Frontal cortex (tissue), 4 donors: ENCODE measurements around the gene TPM1. TPM values are rescaled to one million over a fixed set of nuclear protein-coding genes. Genes with fewer than 3 reads are reported as not detected.
"Not testable (repeated sequence)": the region's sequence is repeated elsewhere in the genome, so short reads cannot be mapped to it uniquely, and the experiment has no call there.

Experiments
- DNase-seq, 2 donors: peaks; one replicate each; pipeline ENCODE4 v3.0.0; 2012; ENCODE audit warnings: low spot score in 2 of 2
- FAIRE-seq: peaks from 2 replicates; lab custom pipeline; 2012; peaks lifted over from hg19 to GRCh38; lab: Jason Lieb, UNC
- total RNA-seq: library from RNA; depleted of rRNA; stranded (reverse); fragments of >200 nt; gene quantifications from one replicate; pipeline ENCODE4 v1.2.3, GENCODE V29; 2014
- donor health status: control.
- donor health status: control.
- donor health status: control.

Gene TPM1
- 88.5 TPM for total RNA-seq

DNA sequence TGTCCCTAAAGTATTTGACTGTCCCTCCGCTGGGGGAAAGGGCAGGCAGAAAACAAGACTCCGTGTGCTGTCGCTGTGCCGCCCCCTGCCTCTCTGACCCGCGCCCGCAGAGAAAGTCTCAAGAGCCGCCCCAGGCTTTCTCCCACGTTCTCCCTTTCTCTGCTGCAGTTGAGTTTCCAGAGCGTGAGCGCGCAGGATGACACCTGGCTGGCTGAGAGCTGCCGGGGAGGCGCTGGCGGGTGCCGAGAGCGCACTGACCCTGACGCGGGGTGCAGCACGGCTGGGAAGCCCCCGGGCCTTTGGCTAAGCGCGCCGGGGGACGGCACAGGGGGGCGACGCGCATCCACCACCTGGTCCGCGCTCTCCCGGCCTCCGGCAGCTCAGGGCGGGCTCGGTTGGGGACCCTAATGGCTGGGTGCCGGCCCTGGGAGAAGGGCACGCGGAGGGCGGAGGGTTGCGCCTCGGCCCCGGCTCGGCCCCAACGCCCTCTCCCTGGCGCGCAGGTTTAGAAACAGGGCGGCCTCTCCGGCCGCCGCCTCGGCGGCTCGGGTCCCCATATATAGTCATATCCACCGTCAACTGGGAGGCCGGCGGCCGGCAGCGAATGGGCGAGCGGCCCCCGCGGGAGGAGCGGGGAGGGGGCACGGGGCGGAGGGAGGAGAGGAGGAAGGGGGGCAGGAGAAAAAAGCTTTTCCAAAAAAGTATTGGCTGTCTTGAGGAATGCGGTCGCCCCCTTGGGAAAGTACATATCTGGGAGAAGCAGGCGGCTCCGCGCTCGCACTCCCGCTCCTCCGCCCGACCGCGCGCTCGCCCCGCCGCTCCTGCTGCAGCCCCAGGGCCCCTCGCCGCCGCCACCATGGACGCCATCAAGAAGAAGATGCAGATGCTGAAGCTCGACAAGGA is at the start of gene TPM1:
Gene TPM1 (plus strand): TSS at position 774 of the 903 bp plus-strand sequence. CDS start 83 bp downstream, at position 857.
- FAIRE-seq = no peak

DNA sequence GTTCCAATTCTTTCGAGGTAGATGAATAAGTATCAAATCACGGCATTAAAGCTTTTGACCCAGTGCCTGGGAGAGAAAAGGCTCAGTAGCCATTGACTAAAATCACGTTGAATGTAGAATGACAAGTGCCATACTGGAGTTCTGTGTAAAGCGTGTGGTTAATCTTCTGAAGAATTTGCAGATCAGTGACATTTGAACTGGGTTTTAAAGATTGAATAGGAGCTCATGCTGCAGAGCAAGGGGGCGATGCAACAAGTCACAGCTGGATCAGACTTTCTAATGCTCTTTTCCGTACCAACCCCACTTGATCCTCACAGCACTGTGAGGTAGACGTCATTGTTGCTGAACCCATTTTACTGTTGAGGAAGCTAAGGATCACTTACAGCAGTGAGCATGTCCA is 49.5 kb upstream of the TPM1 start:
- FAIRE-seq (no peak), DNase-seq (no peak)

More for the DNA sequence above, at the start of gene TPM1:
- DNase-seq = peak; percentile 69 to 77

DNA sequence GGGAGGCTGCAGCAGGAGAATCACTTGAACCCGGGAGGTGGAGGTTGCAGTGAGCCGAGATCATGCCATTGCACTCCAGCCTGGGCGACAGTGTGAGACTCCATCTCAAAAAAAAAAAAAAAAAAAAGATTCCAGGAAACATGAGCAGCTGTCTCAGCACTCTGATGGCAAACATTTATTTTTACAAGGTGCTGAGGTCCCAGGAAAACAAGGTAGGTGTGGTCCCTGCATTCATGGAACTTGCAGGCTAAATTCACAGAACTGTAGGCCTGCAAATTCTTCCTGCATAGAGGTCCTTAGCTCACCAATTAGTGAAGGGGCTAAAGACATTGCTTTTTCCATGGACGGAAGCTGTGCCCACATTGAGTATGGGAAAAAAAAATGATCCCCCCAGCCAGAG is 48.9 kb upstream of the TPM1 start:
- FAIRE-seq, DNase-seq: not testable (repeated sequence)

DNA sequence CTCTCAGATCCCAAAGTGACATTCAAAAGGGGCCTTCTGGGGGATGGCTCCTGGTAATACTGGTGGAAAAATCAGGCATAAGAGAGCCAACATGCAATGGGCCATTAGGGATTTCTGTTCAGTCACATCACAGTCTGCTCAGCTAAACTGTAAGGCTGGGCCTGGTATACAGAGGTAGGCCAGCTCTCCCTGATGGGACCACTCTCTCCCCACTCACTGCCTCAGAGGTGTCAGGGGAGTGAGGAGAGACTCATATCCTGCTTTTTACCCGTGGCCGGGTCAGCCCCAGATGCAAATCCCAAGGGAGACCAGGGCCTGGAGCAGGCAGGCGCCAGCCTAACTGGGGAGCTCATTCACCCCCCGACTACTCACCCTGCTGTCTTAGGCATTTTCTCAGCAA is 48.1 kb upstream of the TPM1 start:
- DNase-seq (no peak), FAIRE-seq (no peak)

DNA sequence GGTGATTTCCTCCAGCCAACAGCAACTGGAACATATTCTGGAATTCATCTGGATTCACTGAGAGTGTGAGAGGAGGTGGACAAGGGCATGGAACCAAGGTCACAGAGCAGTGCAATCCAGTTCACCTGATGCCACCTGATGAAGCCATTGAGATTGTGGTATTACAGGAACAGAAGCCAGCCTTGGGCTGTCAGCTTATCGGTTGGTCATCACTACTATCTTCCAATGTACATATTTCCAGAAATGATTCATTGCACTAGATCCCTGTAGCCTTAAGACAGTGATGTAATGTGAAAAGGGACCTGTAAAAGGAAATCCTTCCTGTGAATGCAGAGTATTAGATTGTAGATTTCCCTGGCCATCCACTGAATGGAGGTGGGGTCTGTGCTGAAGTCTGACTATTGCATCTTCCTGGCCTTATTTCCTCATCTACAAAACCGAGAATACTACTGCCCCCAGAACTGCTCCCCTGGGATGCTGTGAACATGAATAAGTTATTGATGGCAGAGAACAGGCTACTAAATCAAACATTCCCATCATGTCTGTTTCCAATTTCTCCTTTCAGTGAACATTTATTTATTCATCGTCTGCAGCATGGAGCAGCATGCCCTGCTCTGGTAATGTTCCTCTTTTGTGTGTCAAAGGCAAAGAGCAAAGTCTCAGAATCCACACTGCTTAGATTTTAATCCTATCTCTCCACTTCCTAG is 47.4 kb upstream of the TPM1 start:
- DNase-seq (no peak), FAIRE-seq (no peak)

DNA sequence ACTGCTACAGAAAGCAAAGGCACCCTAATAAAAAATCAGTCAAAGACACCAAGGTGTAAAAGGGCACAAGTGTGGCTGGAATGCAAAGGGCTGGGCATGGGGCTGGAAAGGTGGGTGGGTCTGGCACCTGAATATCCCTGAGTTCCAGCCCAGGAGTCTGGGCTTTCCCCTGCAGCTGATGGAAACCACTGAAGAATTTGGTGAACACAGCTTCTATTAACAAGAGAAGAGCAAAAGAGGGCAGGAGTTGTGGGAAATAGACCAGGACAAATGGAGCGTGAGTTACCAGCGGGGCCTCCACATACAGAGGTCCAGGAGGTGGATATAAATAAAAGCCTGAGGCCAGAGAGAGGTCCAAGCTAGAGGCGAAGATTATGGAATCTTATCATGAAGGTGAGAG is 45.1 kb upstream of the TPM1 start:
- DNase-seq = no peak
- no peak for FAIRE-seq

DNA sequence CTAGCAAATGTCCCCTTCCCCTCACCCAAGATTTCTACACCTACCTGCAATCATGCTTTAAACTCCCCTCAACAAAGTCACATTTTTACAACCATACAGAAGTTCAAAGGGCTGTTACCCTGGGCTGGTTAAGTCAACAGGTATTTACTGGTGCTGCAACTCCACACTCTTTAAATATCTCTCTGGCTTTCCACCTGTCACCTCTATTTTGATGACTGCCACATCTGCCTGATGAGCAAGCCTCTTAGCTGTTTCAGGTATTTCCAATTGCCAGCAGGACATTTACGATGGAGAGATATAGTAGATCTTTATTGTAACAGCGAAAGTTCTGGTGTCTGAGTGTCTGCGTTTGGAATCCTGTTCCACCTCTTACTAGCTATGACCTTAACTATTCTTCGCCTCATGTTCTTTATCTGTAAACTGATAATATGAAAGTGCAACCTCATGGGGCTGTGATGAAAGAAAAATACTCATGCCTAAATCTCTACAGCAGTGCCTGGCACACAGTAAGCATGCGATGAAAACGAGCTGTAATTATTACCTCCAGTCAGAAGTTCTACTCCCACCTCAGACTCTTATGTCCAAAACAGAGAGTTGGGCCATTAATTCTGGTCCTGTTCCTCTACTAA is 44.2 kb upstream of the TPM1 start:
- DNase-seq (no peak), FAIRE-seq (no peak)

DNA sequence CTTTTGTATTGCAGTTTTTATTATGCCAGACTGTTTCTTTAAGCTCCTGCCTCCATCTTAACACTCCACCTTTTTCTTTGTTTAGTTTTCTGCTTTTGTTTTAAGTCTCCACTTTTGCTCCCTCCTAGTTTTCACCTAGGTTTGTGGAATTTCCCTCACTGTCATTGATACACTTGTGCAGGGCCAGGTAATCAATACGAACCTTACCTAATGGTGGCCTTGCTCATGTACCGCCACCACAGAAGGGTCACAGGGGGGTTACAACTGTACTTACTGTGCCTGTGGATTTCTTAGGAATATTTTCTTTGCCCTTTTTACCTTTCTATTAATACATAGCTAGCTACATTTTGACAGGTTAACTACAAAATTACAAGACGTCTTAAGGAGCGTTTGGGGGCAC is 43.4 kb upstream of the TPM1 start:
- FAIRE-seq = no peak
- no peak for DNase-seq

DNA sequence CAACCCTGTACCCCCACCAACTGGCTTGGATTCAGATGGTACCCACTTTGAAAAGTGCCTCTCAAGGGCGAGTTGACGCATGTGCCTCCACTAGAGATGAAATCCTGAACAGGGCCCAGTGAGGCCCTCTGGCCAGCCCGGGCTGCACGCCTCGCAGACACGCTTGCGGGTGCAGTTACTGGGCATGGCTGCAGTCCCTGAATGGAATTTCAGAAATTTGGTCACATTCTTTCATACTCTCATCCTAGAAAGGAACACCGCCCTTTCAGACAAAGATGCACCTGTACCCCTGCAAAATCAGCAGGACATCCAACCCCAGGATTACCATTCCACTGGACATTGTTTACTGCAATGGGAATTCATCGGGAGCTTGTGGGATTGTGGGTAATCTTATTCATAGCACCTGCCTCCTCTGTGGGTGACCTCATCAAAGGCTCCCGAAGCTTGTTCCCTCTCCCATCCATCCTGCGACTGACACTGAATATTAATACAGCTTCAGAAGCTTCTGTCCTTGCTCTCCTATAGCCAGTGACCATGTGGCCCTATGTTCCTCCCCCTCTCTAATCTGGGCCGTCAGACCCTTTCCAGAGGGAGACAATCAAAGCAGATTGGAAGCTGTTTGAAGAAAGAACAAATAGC is 42.5 kb upstream of the TPM1 start:
- FAIRE-seq = no peak
- DNase-seq = no peak

DNA sequence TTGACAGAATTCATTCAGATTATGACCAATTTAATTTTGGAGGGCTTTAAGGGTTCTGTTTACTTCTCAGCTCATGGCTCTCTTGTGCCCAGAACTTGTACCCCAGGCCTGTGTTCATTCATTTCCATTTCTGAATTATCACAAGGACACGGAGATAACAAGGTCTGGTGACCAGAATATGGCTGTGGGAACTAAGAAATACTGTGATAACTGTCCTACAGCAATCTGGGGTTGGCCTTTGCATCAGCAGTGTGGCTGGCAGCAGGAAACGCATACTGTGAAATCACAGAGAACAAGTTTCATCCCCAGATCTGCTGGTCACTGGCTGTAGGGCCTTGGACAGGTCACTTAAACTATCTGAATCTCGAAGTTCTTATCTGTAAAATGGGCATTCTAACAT is 41.8 kb upstream of the TPM1 start:
- FAIRE-seq (no peak), DNase-seq (no peak)

DNA sequence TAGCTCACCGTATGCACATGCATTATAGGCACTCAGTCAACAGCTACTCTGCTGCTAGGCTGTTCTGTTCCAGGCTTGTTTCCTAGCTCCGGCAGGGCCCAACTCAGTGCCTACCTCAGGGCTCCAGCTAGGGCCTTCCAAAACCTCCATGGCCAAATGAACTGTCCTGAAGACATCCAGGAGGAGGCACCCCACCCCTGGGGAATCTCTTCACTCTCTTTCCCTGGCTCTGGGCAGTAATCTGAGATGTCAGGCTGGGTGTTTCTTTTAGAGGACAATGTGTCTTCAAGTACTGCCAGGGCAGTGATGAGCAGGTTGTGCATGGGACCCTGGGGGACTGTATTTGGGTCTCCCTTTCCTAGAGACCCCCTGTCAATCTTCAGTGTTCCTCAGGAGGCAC is 38.3 kb upstream of the TPM1 start:
- DNase-seq (no peak), FAIRE-seq (no peak)

DNA sequence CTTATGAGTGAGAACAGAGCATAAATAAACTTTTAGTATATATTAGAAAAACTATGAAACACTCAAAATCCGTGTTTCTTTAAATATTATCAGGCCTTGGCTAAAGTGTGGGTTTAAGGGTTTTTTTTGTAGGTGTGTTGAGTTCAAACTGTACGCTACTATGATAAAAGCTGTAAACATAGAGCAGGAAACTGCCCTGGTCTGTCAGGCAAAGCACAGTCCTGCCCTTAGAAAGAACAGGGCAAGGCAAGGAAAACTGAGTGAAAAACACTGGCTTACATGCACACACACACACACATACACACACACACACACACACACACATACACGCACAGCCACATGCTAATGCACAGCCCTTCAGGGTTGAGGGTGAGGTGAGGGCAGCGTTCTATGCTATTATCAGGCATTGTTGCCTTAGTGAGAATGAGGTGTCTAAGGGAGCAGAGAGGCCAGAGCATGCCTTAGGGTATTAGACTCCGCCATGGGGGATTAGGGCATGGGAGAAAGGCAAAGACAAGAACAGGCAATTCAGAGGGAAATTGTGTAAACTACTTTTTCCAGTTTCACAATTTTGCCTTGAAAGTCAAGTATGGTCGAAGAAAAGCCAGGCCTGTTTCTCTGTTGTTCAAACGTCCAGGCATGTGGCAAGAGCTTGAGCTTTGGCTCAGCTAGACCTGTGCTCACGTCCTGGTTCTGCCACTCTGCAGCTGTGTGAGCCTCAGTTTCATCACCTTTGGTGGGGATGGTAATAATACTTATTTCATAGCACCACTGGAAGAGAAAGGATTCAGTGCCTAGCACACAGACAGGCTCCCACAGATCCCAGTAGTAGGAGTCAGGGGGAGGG is 36.3 kb upstream of the TPM1 start:
- DNase-seq (no peak), FAIRE-seq (no peak)

DNA sequence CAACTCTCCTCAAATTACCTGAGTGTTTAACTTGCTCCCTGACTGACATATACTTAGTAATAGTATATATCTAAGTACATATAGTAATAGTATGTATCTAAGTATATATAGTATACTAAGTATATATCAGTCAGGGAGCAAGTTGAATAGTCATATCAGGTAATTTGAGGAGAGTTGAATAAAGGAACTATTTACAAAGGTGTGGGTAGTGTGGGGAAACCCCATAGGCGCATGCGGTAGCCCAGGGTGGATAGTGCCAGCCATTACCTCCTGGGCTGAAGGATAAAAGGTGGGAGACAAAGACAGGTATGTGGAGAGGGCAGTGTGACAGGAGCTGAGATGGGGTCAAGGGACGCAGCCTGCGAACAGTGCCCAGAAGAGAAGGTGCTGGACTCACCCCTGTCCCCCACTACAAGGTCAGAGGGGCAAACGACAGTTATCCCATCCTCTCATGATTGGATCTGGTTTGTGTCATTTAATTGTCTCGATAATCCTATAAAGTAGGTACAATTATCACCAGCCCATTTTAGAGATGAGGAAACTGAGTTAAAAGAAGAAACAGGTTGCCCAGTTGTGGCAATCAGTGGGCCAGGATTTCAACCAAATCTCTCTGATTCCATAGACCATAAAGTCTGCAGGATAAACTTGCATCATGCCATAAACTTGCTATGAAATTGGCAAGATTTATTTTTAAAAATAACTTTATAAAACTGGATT is 34.1 kb upstream of the TPM1 start:
- FAIRE-seq = no peak
- no peak for DNase-seq

DNA sequence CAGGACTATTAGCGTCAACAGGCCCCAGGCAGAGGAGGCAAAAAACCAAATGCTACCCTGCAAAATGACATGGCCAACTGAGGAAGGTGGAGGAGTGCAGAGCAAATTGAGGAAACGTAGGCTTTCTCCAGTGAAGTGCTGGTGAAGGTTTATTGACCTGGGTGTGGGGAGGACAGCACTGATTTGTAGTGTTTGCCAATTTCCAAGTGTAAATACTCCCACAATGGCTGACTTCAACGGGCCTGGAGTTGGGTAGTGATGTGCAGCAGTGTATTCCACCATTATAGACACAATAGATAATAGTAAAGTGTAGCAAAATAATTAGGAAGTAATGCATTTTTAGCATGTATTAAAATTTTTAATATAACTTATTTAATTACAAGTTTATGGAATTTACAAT is 32.2 kb upstream of the TPM1 start:
- FAIRE-seq (no peak), DNase-seq (no peak)

DNA sequence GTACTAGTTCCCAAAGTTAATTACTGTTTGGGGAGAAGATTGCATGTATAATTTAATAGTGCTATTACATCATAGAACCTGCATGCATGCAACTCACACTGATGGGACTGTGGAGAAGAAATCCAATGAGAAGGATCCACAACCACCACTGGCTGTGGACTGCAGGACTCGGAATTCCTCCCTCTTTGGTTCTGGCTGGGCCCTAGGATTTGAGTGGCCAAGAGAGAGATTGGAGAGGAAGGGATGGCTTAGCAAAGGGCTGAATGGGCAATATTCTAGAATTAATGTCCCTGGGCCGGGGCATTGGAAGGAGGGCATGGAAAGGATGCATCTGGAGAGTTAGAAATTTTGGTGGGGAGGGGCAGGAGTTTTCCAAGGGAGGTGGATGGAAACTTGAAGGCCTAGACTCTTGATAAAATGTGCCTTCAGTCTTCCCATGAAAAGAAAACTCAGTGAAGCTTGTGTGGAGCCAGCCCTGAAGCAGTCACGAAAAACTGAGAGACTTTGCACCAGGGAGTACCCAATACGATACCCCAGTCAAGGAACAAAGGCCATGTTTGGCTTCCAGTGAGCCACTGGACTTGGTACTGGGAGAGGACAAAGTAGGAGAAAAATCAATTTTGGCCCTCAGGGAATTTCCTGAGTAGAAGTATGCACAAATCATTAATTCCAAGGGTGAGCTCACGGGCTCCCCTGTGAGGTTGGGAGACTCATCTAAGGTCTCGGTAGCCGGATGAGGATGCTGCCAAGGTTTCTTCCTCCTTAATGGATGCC is 31.4 kb upstream of the TPM1 start:
- FAIRE-seq (no peak), DNase-seq (no peak)

DNA sequence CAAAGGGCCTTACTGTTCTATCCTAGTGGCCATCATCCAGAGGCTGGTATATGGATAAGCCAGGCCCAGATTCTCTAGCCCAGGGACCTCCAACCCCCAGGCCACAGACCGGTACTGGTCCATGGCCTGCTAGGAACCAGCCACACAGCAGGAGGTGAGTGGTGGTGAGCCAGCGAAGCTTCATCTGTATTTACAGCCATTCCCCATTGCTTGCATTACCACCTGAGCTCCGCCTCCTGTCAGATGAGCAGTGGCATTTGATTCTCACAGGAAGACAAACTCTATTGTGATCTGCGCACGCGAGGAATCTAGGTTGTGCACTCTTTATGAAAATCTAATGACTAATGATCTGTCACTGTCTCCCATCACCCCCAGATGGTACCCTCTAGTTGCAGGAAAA is 30.1 kb upstream of the TPM1 start:
- DNase-seq = no peak
- FAIRE-seq = no peak

DNA sequence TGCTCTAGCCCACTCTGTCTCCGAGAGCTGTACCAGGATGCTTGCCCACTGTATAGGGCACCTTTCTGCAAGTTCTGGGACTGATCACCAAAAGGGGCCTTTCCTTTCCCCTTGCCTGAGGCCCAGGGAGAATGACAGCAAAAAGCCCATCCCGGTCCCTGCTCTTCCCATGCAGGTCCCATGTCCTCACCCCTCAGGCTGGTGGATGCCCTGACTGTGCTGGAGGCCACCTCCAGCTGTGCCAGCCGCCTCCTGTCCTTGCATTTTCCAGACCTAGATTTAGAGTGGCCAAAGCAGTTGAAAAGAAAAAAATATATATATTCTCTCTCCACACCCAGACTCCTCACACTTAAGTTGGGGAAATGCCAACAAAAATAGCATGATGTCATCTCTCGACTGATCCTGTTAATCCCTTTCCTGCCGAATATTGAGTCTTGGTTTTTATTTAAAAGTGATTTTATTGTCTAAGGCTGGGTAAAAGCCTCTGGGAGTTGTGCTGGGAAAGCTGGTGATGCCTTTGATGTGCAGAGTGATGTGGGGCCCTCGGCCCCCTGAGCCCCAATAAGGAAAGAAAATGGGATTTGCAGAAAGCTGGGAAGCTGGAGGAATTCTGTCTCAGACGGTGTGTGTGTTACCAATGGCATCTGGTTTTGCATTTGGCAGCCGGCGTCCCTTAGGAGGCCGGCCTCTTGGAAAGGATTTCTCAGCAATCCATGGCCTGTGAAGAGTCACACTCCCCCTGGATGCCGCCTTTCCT is 29.3 kb upstream of the TPM1 start:
- FAIRE-seq (no peak), DNase-seq (no peak)
